H9 (cell line): ENCODE measurements around the gene NDUFAF4. TPM values are rescaled to one million over a fixed set of nuclear protein-coding genes. Genes with fewer than 3 reads are reported as not detected.

ENCODE experiments used
- DNase-seq: peaks from one replicate; pipeline ENCODE4 v3.0.0-alpha.2; 2017
- H2AFZ ChIP-seq: one replicate; pipeline ENCODE4 v1.6.1; 2013; ENCODE audit warnings: mild to moderate bottlenecking, low read length, control low read depth, moderate library complexity
- H2AK5ac ChIP-seq: 2 replicates; pipeline ENCODE4 v1.6.1; 2013; ENCODE audit warnings: low read length, control low read depth, mixed read lengths; ENCODE audit not compliant: insufficient read length
- H2BK120ac ChIP-seq: one replicate; pipeline ENCODE4 v1.6.1; 2013; ENCODE audit warnings: low read depth, mild to moderate bottlenecking, low read length, control low read depth, inconsistent platforms; ENCODE audit not compliant: poor library complexity, severe bottlenecking
- H2BK12ac ChIP-seq: 2 replicates; pipeline ENCODE4 v1.6.1; 2013; ENCODE audit warnings: low read length, control low read depth, mixed read lengths, low read depth; ENCODE audit not compliant: insufficient read length
- H2BK15ac ChIP-seq: 2 replicates; pipeline ENCODE4 v1.6.1; 2013; ENCODE audit warnings: low read depth, low read length, control low read depth
- H2BK20ac ChIP-seq: one replicate; pipeline ENCODE4 v1.6.1; 2013; ENCODE audit warnings: low read depth, mild to moderate bottlenecking, low read length, control low read depth, inconsistent platforms; ENCODE audit not compliant: poor library complexity, severe bottlenecking
- H2BK5ac ChIP-seq: 2 replicates; pipeline ENCODE4 v1.6.1; 2013; ENCODE audit warnings: low read length, control low read depth, mixed read lengths; ENCODE audit not compliant: insufficient read length
- H3K14ac ChIP-seq: 2 replicates; pipeline ENCODE4 v1.6.1; 2013; ENCODE audit warnings: low read length, control low read depth; ENCODE audit not compliant: insufficient read depth
- H3K18ac ChIP-seq: 2 replicates; pipeline ENCODE4 v1.6.1; 2013; ENCODE audit warnings: low read depth, mild to moderate bottlenecking, mixed read lengths, low read length, control low read depth; ENCODE audit not compliant: insufficient read length
- H3K23ac ChIP-seq: 2 replicates; pipeline ENCODE4 v1.6.1; 2013; ENCODE audit warnings: low read length, control low read depth, mixed read lengths, low read depth; ENCODE audit not compliant: insufficient read length
- H3K23me2 ChIP-seq: 2 replicates; pipeline ENCODE4 v1.6.1; 2013; ENCODE audit warnings: low read depth, mild to moderate bottlenecking, mixed read lengths, low read length, control low read depth; ENCODE audit not compliant: insufficient read length, poor library complexity, severe bottlenecking
- H3K27ac ChIP-seq: 2 replicates; pipeline ENCODE4 v1.5.1; 2013; ENCODE audit warnings: low read length, control low read depth, mixed read lengths, low read depth; ENCODE audit not compliant: insufficient read length
- H3K27me3 ChIP-seq: 2 replicates; pipeline ENCODE4 v1.6.1; 2013; ENCODE audit warnings: low read length, control low read depth, inconsistent platforms; ENCODE audit not compliant: insufficient read depth
- H3K4ac ChIP-seq: 2 replicates; pipeline ENCODE4 v1.6.1; 2013; ENCODE audit warnings: low read depth, mild to moderate bottlenecking, control low read depth, inconsistent platforms, low read length, moderate library complexity
- H3K4me1 ChIP-seq: 2 replicates; pipeline ENCODE4 v1.6.1; 2013; ENCODE audit warnings: low read length, control low read depth, inconsistent platforms; ENCODE audit not compliant: insufficient read depth
- H3K4me2 ChIP-seq: 2 replicates; pipeline ENCODE4 v1.6.1; 2013; ENCODE audit warnings: low read length, control low read depth, mixed read lengths; ENCODE audit not compliant: insufficient read length, insufficient read depth
- H3K56ac ChIP-seq: 2 replicates; pipeline ENCODE4 v1.6.1; 2013; ENCODE audit warnings: low read depth, mild to moderate bottlenecking, mixed read lengths, low read length, control low read depth; ENCODE audit not compliant: insufficient read length
- H3K79me1 ChIP-seq: 2 replicates; pipeline ENCODE4 v1.6.1; 2013; ENCODE audit warnings: low read depth, mild to moderate bottlenecking, moderate library complexity, low read length, control low read depth, inconsistent platforms; ENCODE audit not compliant: insufficient read depth, poor library complexity, severe bottlenecking
- H3K79me2 ChIP-seq: 2 replicates; pipeline ENCODE4 v1.6.1; 2013; ENCODE audit warnings: low read length, control low read depth, inconsistent platforms; ENCODE audit not compliant: insufficient read depth
- H3K9ac ChIP-seq: 2 replicates; pipeline ENCODE4 v1.6.1; 2013; ENCODE audit warnings: low read length, control low read depth, mixed read lengths; ENCODE audit not compliant: insufficient read length; ENCODE audit errors: extremely low read depth
- H3K9me3 ChIP-seq: one replicate; pipeline ENCODE4 v1.6.1; 2013; ENCODE audit warnings: low read depth, low read length, inconsistent platforms; ENCODE audit not compliant: control insufficient read depth
- H3T11ph ChIP-seq: one replicate; pipeline ENCODE4 v1.6.1; 2013; ENCODE audit warnings: mild to moderate bottlenecking, low read length, control low read depth, inconsistent platforms
- H4K20me1 ChIP-seq: one replicate; pipeline ENCODE4 v1.6.1; 2013; ENCODE audit not compliant: control insufficient read depth, insufficient read length, insufficient read depth
- H4K5ac ChIP-seq: 2 replicates; pipeline ENCODE4 v1.6.1; 2013; ENCODE audit warnings: low read depth, mild to moderate bottlenecking, mixed read lengths, low read length, control low read depth; ENCODE audit not compliant: insufficient read length
- H4K8ac ChIP-seq: replicated peaks from 2 replicates; pipeline ENCODE4 v1.6.1; 2013; ENCODE audit warnings: low read length, control low read depth, mixed read lengths, low read depth; ENCODE audit not compliant: insufficient read length
- H4K91ac ChIP-seq: 2 replicates; pipeline ENCODE4 v1.6.1; 2013; ENCODE audit warnings: low read depth, mild to moderate bottlenecking, moderate library complexity, mixed read lengths, low read length, control low read depth; ENCODE audit not compliant: insufficient read length
- H3K27ac Mint-ChIP-seq, 3 experiments: 2 replicates in 2 of 3; 3 replicates in 1 of 3; pipeline ENCODE4 v1.8.0; 2020 to 2021; ENCODE audit warnings: mixed read lengths in 3 of 3, mild to moderate bottlenecking in 1 of 3, moderate library complexity in 1 of 3
- H3K27me3 Mint-ChIP-seq: 2 replicates; pipeline ENCODE4 v1.8.0; 2021; ENCODE audit warnings: low read depth, mild to moderate bottlenecking, moderate library complexity, mixed read lengths
- H3K36me3 Mint-ChIP-seq, 3 experiments: 2 replicates in 2 of 3; 3 replicates in 1 of 3; pipeline ENCODE4 v1.8.0; 2020 to 2021; ENCODE audit warnings: low read depth in 3 of 3, mixed read lengths in 3 of 3; ENCODE audit not compliant: insufficient read depth in 1 of 3
- H3K4me1 Mint-ChIP-seq, 2 experiments: 2 replicates each; pipeline ENCODE4 v1.8.0; 2020; ENCODE audit warnings: mixed read lengths in 2 of 2
- H3K4me3 Mint-ChIP-seq, 2 experiments: 2 replicates in 1 of 2; 3 replicates in 1 of 2; pipeline ENCODE4 v1.8.0; 2020 to 2021; ENCODE audit warnings: mild to moderate bottlenecking in 2 of 2, mixed read lengths in 2 of 2, moderate library complexity in 1 of 2
- H3K9me3 Mint-ChIP-seq, 2 experiments: 2 replicates in 1 of 2; 3 replicates in 1 of 2; pipeline ENCODE4 v1.8.0; 2020; ENCODE audit warnings: mild to moderate bottlenecking in 2 of 2, mixed read lengths in 2 of 2, moderate library complexity in 1 of 2
- WGBS: extraction: QIAGEN DNeasy Blood & Tissue Kit; methylation state at CpG from one replicate; pipeline ENCODE4 v1.1.7; 2013; ENCODE audit warnings: missing lambda C conversion rate, low lambda C conversion rate, mixed read lengths; ENCODE audit not compliant: insufficient read length; ENCODE audit errors: extremely low coverage; 5-methylcytosine and 5-hydroxymethylcytosine counted together
- total RNA-seq: library from RNA; stranded (reverse); gene quantifications from 2 replicates; pipeline ENCODE4 v1.2.1, GENCODE V29; 2021
- TF ChIP-seq, protein P1 (sequence below): fragments of 200-600 bp; sonication (generic); conservative IDR thresholded peaks from 3 replicates; pipeline ENCODE4 v1.8.0; 2021; ENCODE audit warnings: antibody characterized with exemption, mild to moderate bottlenecking

NDUFAF4 gene
- total RNA-seq, 1 experiment from 2014 or later = 86.6 TPM

GRCh38 chr6:96888745-96889144, 8.9 kb downstream of the NDUFAF4 start:
- H3K27ac ChIP-seq = no peak overlapping the region
- H2BK5ac ChIP-seq = no peak overlapping the region
- H3K4ac ChIP-seq = no peak overlapping the region
- no peak overlapping the region for H2AK5ac ChIP-seq
- H2BK12ac ChIP-seq = no peak overlapping the region
- Mint-ChIP-seq H3K36me3 (peaks cover 7 to 20% (median 17%) of the 10 kb centered on the region in 3 experiments; a peak in 5 of 7 replicates), H3K27ac (no peak overlapping the region), H3K27me3 (no peaks in the 10 kb centered on the region), H3K9me3 (no peaks in the 10 kb centered on the region), H3K4me3 (no peak overlapping the region), H3K4me1 (peaks cover 0 to 3% of the 10 kb centered on the region in 2 experiments; a peak in 2 of 4 replicates)
- no peak overlapping the region for H3K18ac ChIP-seq
- no peak overlapping the region for H4K8ac ChIP-seq
- H3K4me1 ChIP-seq = no peaks in the 10 kb centered on the region
- H3K79me2 ChIP-seq = 0 out of 2 replicates have a peak, but pooled peaks cover 2% of the 10 kb centered on the region
- no peak overlapping the region for H2BK120ac ChIP-seq
- H3K27me3 ChIP-seq = no peaks in the 10 kb centered on the region
- no peak overlapping the region for H2AFZ ChIP-seq
- no peak overlapping the region for H3K14ac ChIP-seq
- no peak overlapping the region for H4K5ac ChIP-seq
- H2BK15ac ChIP-seq = no peak overlapping the region
- no peaks in the 10 kb centered on the region for H3K23me2 ChIP-seq
- H4K20me1 ChIP-seq = no peaks in the 10 kb centered on the region
- DNase-seq = no peak
- no peak overlapping the region for H3K4me2 ChIP-seq
- H2BK20ac ChIP-seq = no peak overlapping the region
- no peak overlapping the region for H3K23ac ChIP-seq
- H3T11ph ChIP-seq = no peak overlapping the region
- TF ChIP-seq, protein P1, sequence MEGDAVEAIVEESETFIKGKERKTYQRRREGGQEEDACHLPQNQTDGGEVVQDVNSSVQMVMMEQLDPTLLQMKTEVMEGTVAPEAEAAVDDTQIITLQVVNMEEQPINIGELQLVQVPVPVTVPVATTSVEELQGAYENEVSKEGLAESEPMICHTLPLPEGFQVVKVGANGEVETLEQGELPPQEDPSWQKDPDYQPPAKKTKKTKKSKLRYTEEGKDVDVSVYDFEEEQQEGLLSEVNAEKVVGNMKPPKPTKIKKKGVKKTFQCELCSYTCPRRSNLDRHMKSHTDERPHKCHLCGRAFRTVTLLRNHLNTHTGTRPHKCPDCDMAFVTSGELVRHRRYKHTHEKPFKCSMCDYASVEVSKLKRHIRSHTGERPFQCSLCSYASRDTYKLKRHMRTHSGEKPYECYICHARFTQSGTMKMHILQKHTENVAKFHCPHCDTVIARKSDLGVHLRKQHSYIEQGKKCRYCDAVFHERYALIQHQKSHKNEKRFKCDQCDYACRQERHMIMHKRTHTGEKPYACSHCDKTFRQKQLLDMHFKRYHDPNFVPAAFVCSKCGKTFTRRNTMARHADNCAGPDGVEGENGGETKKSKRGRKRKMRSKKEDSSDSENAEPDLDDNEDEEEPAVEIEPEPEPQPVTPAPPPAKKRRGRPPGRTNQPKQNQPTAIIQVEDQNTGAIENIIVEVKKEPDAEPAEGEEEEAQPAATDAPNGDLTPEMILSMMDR = no peak
- WGBS = no CpG with 5 or more reads among the region's 5 CpGs
- H3K9me3 ChIP-seq = no peaks in the 10 kb centered on the region
- H3K9ac ChIP-seq = no peak overlapping the region
- no peaks in the 10 kb centered on the region for H3K79me1 ChIP-seq
- H3K56ac ChIP-seq = no peak overlapping the region
- H4K91ac ChIP-seq = no peak overlapping the region
